HEK293T (cell line): Measurements from ENCODE around the gene NUDT22.

Source experiments
- ARNT ChIP-seq: fragments of 450-650 bp; IDR thresholded peaks from 2 replicates; pipeline ENCODE4 v1.6.1; 2017; ENCODE audit warnings: mild to moderate bottlenecking
- ELF4 ChIP-seq: fragments of 450-650 bp; IDR thresholded peaks from 2 replicates; pipeline ENCODE4 v1.6.1; 2017; ENCODE audit warnings: antibody characterized with exemption
- FOXK2 ChIP-seq: fragments of 450-650 bp; IDR thresholded peaks from 2 replicates; pipeline ENCODE4 v1.6.1; 2016; ENCODE audit warnings: mild to moderate bottlenecking
- NFRKB ChIP-seq: fragments of 450-650 bp; IDR thresholded peaks from 2 replicates; pipeline ENCODE4 v1.6.1; 2016; ENCODE audit warnings: mild to moderate bottlenecking, moderate library complexity
- SP1 ChIP-seq: fragments of 450-650 bp; IDR thresholded peaks from 2 replicates; pipeline ENCODE4 v1.6.1; 2017
- SUZ12 ChIP-seq: fragments of 450-650 bp; IDR thresholded peaks from 2 replicates; pipeline ENCODE4 v1.6.1; 2016; ENCODE audit warnings: mild to moderate bottlenecking
- TARDBP ChIP-seq: fragments of 450-650 bp; IDR thresholded peaks from 2 replicates; pipeline ENCODE4 v1.6.1; 2016
- ZNF384 ChIP-seq: fragments of 450-650 bp; IDR thresholded peaks from 2 replicates; pipeline ENCODE4 v1.6.1; 2016

- TF ChIP-seq SUZ12 (no peak), TARDBP (no peak), ELF4 (no peak), ZNF384 (no peak), FOXK2 (no peak), ARNT (no peak), SP1 (no peak), NFRKB (no peak)
These were observed 37.2 kb downstream of the NUDT22 start for GRCh38 chr11:64263021-64263946.
